BE2C (cell line): Measurements from ENCODE around the gene SOWAHB.

Experiments
- DNase-seq: peaks from one replicate; pipeline ENCODE4 v3.0.0-alpha.2; 2020
- H3K27me3 ChIP-seq: fragments of 250-450 bp; sonication (Bioruptor Pico); 2 replicates; pipeline ENCODE4 v1.5.1; 2020; ENCODE audit warnings: mild to moderate bottlenecking
- H3K36me3 ChIP-seq: fragments of 250-450 bp; sonication (Bioruptor Pico); 2 replicates; pipeline ENCODE4 v1.5.1; 2020; ENCODE audit warnings: mild to moderate bottlenecking
- H3K4me1 ChIP-seq: fragments of 250-450 bp; sonication (Bioruptor Pico); 2 replicates; pipeline ENCODE4 v1.5.1; 2020
- H3K4me3 ChIP-seq: 2 replicates; pipeline ENCODE4 v1.5.1; 2011; ENCODE audit warnings: low read depth, low read length
- H3K9me3 ChIP-seq: fragments of 250-450 bp; sonication (Bioruptor Pico); 2 replicates; pipeline ENCODE4 v1.5.1; 2020
- CTCF ChIP-seq: IDR thresholded peaks from 2 replicates; pipeline ENCODE4 v1.5.1; 2012; ENCODE audit warnings: mild to moderate bottlenecking, low read depth, low read length

SOWAHB gene

GRCh38 chr4:76905521-76905920, 7.6 kb upstream of the SOWAHB start:
- no peaks in the 10 kb centered on the region for H3K36me3 ChIP-seq
- peaks cover 11% of the 10 kb centered on the region for H3K27me3 ChIP-seq
- no peak for DNase-seq
- no peaks in the 10 kb centered on the region for H3K9me3 ChIP-seq
- no peak overlapping the region for H3K4me3 ChIP-seq
- no peaks in the 10 kb centered on the region for H3K4me1 ChIP-seq
- no peak for TF ChIP-seq CTCF

GRCh38 chr4:76904646-76905190, 6.8 kb upstream of the SOWAHB start:
- Histone ChIP-seq H3K36me3 (no peaks in the 10 kb centered on the region), H3K27me3 (peaks cover 13% of the 10 kb centered on the region), H3K4me1 (no peaks in the 10 kb centered on the region), H3K4me3 (no peak overlapping the region), H3K9me3 (no peaks in the 10 kb centered on the region)
- DNase-seq = no peak
- no peak for TF ChIP-seq CTCF

- Histone ChIP-seq H3K4me1 (no peaks in the 10 kb centered on the region), H3K36me3 (no peaks in the 10 kb centered on the region), H3K27me3 (peaks cover 37% of the 10 kb centered on the region), H3K4me3 (no peak overlapping the region), H3K9me3 (no peaks in the 10 kb centered on the region)
- no peak for TF ChIP-seq CTCF
- DNase-seq = no peak
Measured at GRCh38 chr4:76902233-76902890, 4.4 kb upstream of the SOWAHB start.

GRCh38 chr4:76898949-76899645, 1.2 kb upstream of the SOWAHB start:
- Histone ChIP-seq H3K4me1 (no peaks in the 10 kb centered on the region), H3K36me3 (no peaks in the 10 kb centered on the region), H3K9me3 (no peaks in the 10 kb centered on the region), H3K4me3 (no peak overlapping the region), H3K27me3 (peaks cover 70% of the 10 kb centered on the region)
- no peak for TF ChIP-seq CTCF
- DNase-seq = no peak

GRCh38 chr4:76898385-76898692, 395 bp upstream of the SOWAHB start:
- Histone ChIP-seq H3K4me3 (no peak overlapping the region), H3K36me3 (no peaks in the 10 kb centered on the region), H3K9me3 (no peaks in the 10 kb centered on the region), H3K4me1 (no peaks in the 10 kb centered on the region), H3K27me3 (peaks cover 75% of the 10 kb centered on the region)
- no peak for DNase-seq
- TF ChIP-seq CTCF = no peak
